Activated T-helper 17 cell treated with anti-CD3 and anti-CD28 coated beads, Interleukin-2, amount 50 U/mL, for 72 hours (primary cell): ENCODE measurements around the gene SYT17. TPM values are rescaled to one million over a fixed set of nuclear protein-coding genes. Genes with fewer than 3 reads are reported as not detected.

Experiments used
- ATAC-seq: fragments of 150-1000 bp; cut with Tn5 transposase; replicated peaks from 2 replicates; pipeline ENCODE4 v1.10.0; 2021; ENCODE audit warnings: mild to moderate bottlenecking, moderate library complexity
- H3K27ac Mint-ChIP-seq: one replicate; pipeline ENCODE4 v1.8.0; 2022; ENCODE audit warnings: mixed read lengths
- H3K27me3 Mint-ChIP-seq: one replicate; pipeline ENCODE4 v1.8.0; 2022; ENCODE audit warnings: mixed read lengths
- H3K36me3 Mint-ChIP-seq: one replicate; pipeline ENCODE4 v1.8.0; 2022; ENCODE audit warnings: low read depth, mild to moderate bottlenecking, mixed read lengths
- H3K4me1 Mint-ChIP-seq: one replicate; pipeline ENCODE4 v1.8.0; 2022; ENCODE audit warnings: mixed read lengths
- H3K4me3 Mint-ChIP-seq: one replicate; pipeline ENCODE4 v1.8.0; 2022; ENCODE audit warnings: mild to moderate bottlenecking, mixed read lengths
- H3K9me3 Mint-ChIP-seq: one replicate; pipeline ENCODE4 v1.8.0; 2022; ENCODE audit warnings: mixed read lengths
- total RNA-seq, 2 donors: library from RNA; stranded (reverse); gene quantifications; one replicate each; pipeline ENCODE4 v1.2.3, GENCODE V29; 2022

The SYT17 gene
- total RNA-seq, 2 donors from 2014 or later = not detected

- Mint-ChIP-seq H3K9me3 (peaks cover 12% of the 10 kb centered on the region), H3K27ac (no peak overlapping the region), H3K27me3 (peaks cover 22% of the 10 kb centered on the region), H3K4me3 (no peak overlapping the region), H3K4me1 (no peaks in the 10 kb centered on the region), H3K36me3 (no peaks in the 10 kb centered on the region)
- no peak for ATAC-seq
Observed at GRCh38 chr16:19203374-19203966, 35.4 kb downstream of the SYT17 start.

- Mint-ChIP-seq H3K4me3 (no peak overlapping the region), H3K27me3 (peaks cover 11% of the 10 kb centered on the region), H3K27ac (no peak overlapping the region), H3K4me1 (peaks cover 5% of the 10 kb centered on the region), H3K36me3 (no peaks in the 10 kb centered on the region), H3K9me3 (peaks cover 4% of the 10 kb centered on the region)
- ATAC-seq = no peak
Observed at GRCh38 chr16:19210280-19210924, 42.4 kb downstream of the SYT17 start.

GRCh38 chr16:19210968-19211367, 42.9 kb downstream of the SYT17 start:
- Mint-ChIP-seq H3K27ac (no peak overlapping the region), H3K36me3 (no peaks in the 10 kb centered on the region), H3K9me3 (peaks cover 4% of the 10 kb centered on the region), H3K27me3 (peaks cover 11% of the 10 kb centered on the region), H3K4me1 (peaks cover 5% of the 10 kb centered on the region), H3K4me3 (no peak overlapping the region)
- ATAC-seq = no peak

- Mint-ChIP-seq H3K27me3 (peaks cover 11% of the 10 kb centered on the region), H3K4me1 (peaks cover 5% of the 10 kb centered on the region), H3K27ac (no peak overlapping the region), H3K36me3 (no peaks in the 10 kb centered on the region), H3K9me3 (peaks cover 4% of the 10 kb centered on the region), H3K4me3 (no peak overlapping the region)
- ATAC-seq = no peak
Observed at GRCh38 chr16:19212059-19212458, 44.0 kb downstream of the SYT17 start.

GRCh38 chr16:19213885-19214284, 45.8 kb downstream of the SYT17 start:
- Mint-ChIP-seq H3K36me3 (no peaks in the 10 kb centered on the region), H3K27ac (no peak overlapping the region), H3K4me3 (no peak overlapping the region), H3K27me3 (peaks cover 11% of the 10 kb centered on the region), H3K4me1 (peaks cover 5% of the 10 kb centered on the region), H3K9me3 (peaks cover 4% of the 10 kb centered on the region)
- ATAC-seq = no peak

GRCh38 chr16:19215705-19216104, 47.7 kb downstream of the SYT17 start:
- no peak overlapping the region for H3K4me3 Mint-ChIP-seq
- H3K27me3 Mint-ChIP-seq = peaks cover 11% of the 10 kb centered on the region

GRCh38 chr16:19218581-19218980, 50.5 kb downstream of the SYT17 start:
- no peaks in the 10 kb centered on the region for H3K9me3 Mint-ChIP-seq
- H3K4me3 Mint-ChIP-seq = no peak overlapping the region
- no peaks in the 10 kb centered on the region for H3K36me3 Mint-ChIP-seq
- H3K4me1 Mint-ChIP-seq = no peaks in the 10 kb centered on the region
- no peak overlapping the region for H3K27ac Mint-ChIP-seq
- peaks cover 3% of the 10 kb centered on the region for H3K27me3 Mint-ChIP-seq
- ATAC-seq = no peak

More at GRCh38 chr16:19215705-19216104, 47.7 kb downstream of the SYT17 start:
- H3K27ac Mint-ChIP-seq = no peak overlapping the region
- H3K36me3 Mint-ChIP-seq = no peaks in the 10 kb centered on the region
- H3K4me1 Mint-ChIP-seq = peaks cover 5% of the 10 kb centered on the region
- peaks cover 4% of the 10 kb centered on the region for H3K9me3 Mint-ChIP-seq
- no peak for ATAC-seq

GRCh38 chr16:19219836-19220235, 51.8 kb downstream of the SYT17 start:
- Mint-ChIP-seq H3K27me3 (peaks cover 3% of the 10 kb centered on the region), H3K4me3 (no peak overlapping the region), H3K4me1 (no peaks in the 10 kb centered on the region), H3K36me3 (no peaks in the 10 kb centered on the region), H3K27ac (no peak overlapping the region), H3K9me3 (no peaks in the 10 kb centered on the region)
- ATAC-seq = no peak

- H3K36me3 Mint-ChIP-seq = no peaks in the 10 kb centered on the region
- peaks cover 3% of the 10 kb centered on the region for H3K27me3 Mint-ChIP-seq
- no peak overlapping the region for H3K27ac Mint-ChIP-seq
- H3K4me1 Mint-ChIP-seq = no peaks in the 10 kb centered on the region
- no peak for ATAC-seq
- H3K9me3 Mint-ChIP-seq = no peaks in the 10 kb centered on the region
- no peak overlapping the region for H3K4me3 Mint-ChIP-seq
Observed at GRCh38 chr16:19223235-19224170, 55.5 kb downstream of the SYT17 start.

- Mint-ChIP-seq H3K27ac (no peak overlapping the region), H3K4me1 (no peaks in the 10 kb centered on the region), H3K36me3 (no peaks in the 10 kb centered on the region), H3K27me3 (peaks cover 3% of the 10 kb centered on the region), H3K9me3 (no peaks in the 10 kb centered on the region), H3K4me3 (no peak overlapping the region)
- no peak for ATAC-seq
Observed at GRCh38 chr16:19225651-19226050, 57.6 kb downstream of the SYT17 start.

- Mint-ChIP-seq H3K36me3 (no peaks in the 10 kb centered on the region), H3K27ac (no peak overlapping the region), H3K27me3 (peaks cover 3% of the 10 kb centered on the region), H3K4me3 (no peak overlapping the region), H3K9me3 (no peaks in the 10 kb centered on the region), H3K4me1 (no peaks in the 10 kb centered on the region)
- no peak for ATAC-seq
Observed at GRCh38 chr16:19227643-19228042, 59.6 kb downstream of the SYT17 start.

- peaks cover 3% of the 10 kb centered on the region for H3K27me3 Mint-ChIP-seq
Observed at GRCh38 chr16:19228052-19228451, 60.0 kb downstream of the SYT17 start.

GRCh38 chr16:19228575-19228974, 60.5 kb downstream of the SYT17 start:
- no peak for ATAC-seq
- no peaks in the 10 kb centered on the region for H3K36me3 Mint-ChIP-seq
- H3K4me1 Mint-ChIP-seq = no peaks in the 10 kb centered on the region
- H3K9me3 Mint-ChIP-seq = no peaks in the 10 kb centered on the region
- H3K27me3 Mint-ChIP-seq = peaks cover 3% of the 10 kb centered on the region
- H3K27ac Mint-ChIP-seq = no peak overlapping the region
- H3K4me3 Mint-ChIP-seq = no peak overlapping the region

More at GRCh38 chr16:19228052-19228451, 60.0 kb downstream of the SYT17 start:
- Mint-ChIP-seq H3K4me3 (no peak overlapping the region), H3K4me1 (no peaks in the 10 kb centered on the region), H3K27ac (no peak overlapping the region), H3K9me3 (no peaks in the 10 kb centered on the region), H3K36me3 (no peaks in the 10 kb centered on the region)
- no peak for ATAC-seq

- H3K27me3 Mint-ChIP-seq = peaks cover 3% of the 10 kb centered on the region
- no peak overlapping the region for H3K27ac Mint-ChIP-seq
- H3K9me3 Mint-ChIP-seq = peaks cover 8% of the 10 kb centered on the region
- H3K4me3 Mint-ChIP-seq = no peak overlapping the region
- ATAC-seq = no peak
- no peaks in the 10 kb centered on the region for H3K36me3 Mint-ChIP-seq
- no peaks in the 10 kb centered on the region for H3K4me1 Mint-ChIP-seq
Observed at GRCh38 chr16:19230575-19230974, 62.5 kb downstream of the SYT17 start.
